H9 (cell line): Measurements from ENCODE around the gene GSTO2. TPM values are rescaled to one million over a fixed set of nuclear protein-coding genes. Genes with fewer than 3 reads are reported as not detected.
A peak's percentile ranks its signal among the peaks of the same experiment; 100 is the strongest.

ENCODE experiments used
- DNase-seq: peaks from one replicate; pipeline ENCODE4 v3.0.0-alpha.2; 2017
- H2AFZ ChIP-seq: one replicate; pipeline ENCODE4 v1.6.1; 2013; ENCODE audit warnings: mild to moderate bottlenecking, low read length, control low read depth, moderate library complexity
- H2AK5ac ChIP-seq: 2 replicates; pipeline ENCODE4 v1.6.1; 2013; ENCODE audit warnings: low read length, control low read depth, mixed read lengths; ENCODE audit not compliant: insufficient read length
- H2BK120ac ChIP-seq: one replicate; pipeline ENCODE4 v1.6.1; 2013; ENCODE audit warnings: low read depth, mild to moderate bottlenecking, low read length, control low read depth, inconsistent platforms; ENCODE audit not compliant: poor library complexity, severe bottlenecking
- H2BK12ac ChIP-seq: 2 replicates; pipeline ENCODE4 v1.6.1; 2013; ENCODE audit warnings: low read length, control low read depth, mixed read lengths, low read depth; ENCODE audit not compliant: insufficient read length
- H2BK15ac ChIP-seq: 2 replicates; pipeline ENCODE4 v1.6.1; 2013; ENCODE audit warnings: low read depth, low read length, control low read depth
- H2BK20ac ChIP-seq: one replicate; pipeline ENCODE4 v1.6.1; 2013; ENCODE audit warnings: low read depth, mild to moderate bottlenecking, low read length, control low read depth, inconsistent platforms; ENCODE audit not compliant: poor library complexity, severe bottlenecking
- H2BK5ac ChIP-seq: 2 replicates; pipeline ENCODE4 v1.6.1; 2013; ENCODE audit warnings: low read length, control low read depth, mixed read lengths; ENCODE audit not compliant: insufficient read length
- H3K14ac ChIP-seq: 2 replicates; pipeline ENCODE4 v1.6.1; 2013; ENCODE audit warnings: low read length, control low read depth; ENCODE audit not compliant: insufficient read depth
- H3K18ac ChIP-seq: 2 replicates; pipeline ENCODE4 v1.6.1; 2013; ENCODE audit warnings: low read depth, mild to moderate bottlenecking, mixed read lengths, low read length, control low read depth; ENCODE audit not compliant: insufficient read length
- H3K23ac ChIP-seq: 2 replicates; pipeline ENCODE4 v1.6.1; 2013; ENCODE audit warnings: low read length, control low read depth, mixed read lengths, low read depth; ENCODE audit not compliant: insufficient read length
- H3K23me2 ChIP-seq: 2 replicates; pipeline ENCODE4 v1.6.1; 2013; ENCODE audit warnings: low read depth, mild to moderate bottlenecking, mixed read lengths, low read length, control low read depth; ENCODE audit not compliant: insufficient read length, poor library complexity, severe bottlenecking
- H3K27ac ChIP-seq: 2 replicates; pipeline ENCODE4 v1.5.1; 2013; ENCODE audit warnings: low read length, control low read depth, mixed read lengths, low read depth; ENCODE audit not compliant: insufficient read length
- H3K27me3 ChIP-seq: 2 replicates; pipeline ENCODE4 v1.6.1; 2013; ENCODE audit warnings: low read length, control low read depth, inconsistent platforms; ENCODE audit not compliant: insufficient read depth
- H3K4ac ChIP-seq: 2 replicates; pipeline ENCODE4 v1.6.1; 2013; ENCODE audit warnings: low read depth, mild to moderate bottlenecking, control low read depth, inconsistent platforms, low read length, moderate library complexity
- H3K4me1 ChIP-seq: 2 replicates; pipeline ENCODE4 v1.6.1; 2013; ENCODE audit warnings: low read length, control low read depth, inconsistent platforms; ENCODE audit not compliant: insufficient read depth
- H3K4me2 ChIP-seq: 2 replicates; pipeline ENCODE4 v1.6.1; 2013; ENCODE audit warnings: low read length, control low read depth, mixed read lengths; ENCODE audit not compliant: insufficient read length, insufficient read depth
- H3K56ac ChIP-seq: 2 replicates; pipeline ENCODE4 v1.6.1; 2013; ENCODE audit warnings: low read depth, mild to moderate bottlenecking, mixed read lengths, low read length, control low read depth; ENCODE audit not compliant: insufficient read length
- H3K79me1 ChIP-seq: 2 replicates; pipeline ENCODE4 v1.6.1; 2013; ENCODE audit warnings: low read depth, mild to moderate bottlenecking, moderate library complexity, low read length, control low read depth, inconsistent platforms; ENCODE audit not compliant: insufficient read depth, poor library complexity, severe bottlenecking
- H3K79me2 ChIP-seq: 2 replicates; pipeline ENCODE4 v1.6.1; 2013; ENCODE audit warnings: low read length, control low read depth, inconsistent platforms; ENCODE audit not compliant: insufficient read depth
- H3K9ac ChIP-seq: 2 replicates; pipeline ENCODE4 v1.6.1; 2013; ENCODE audit warnings: low read length, control low read depth, mixed read lengths; ENCODE audit not compliant: insufficient read length; ENCODE audit errors: extremely low read depth
- H3K9me3 ChIP-seq: one replicate; pipeline ENCODE4 v1.6.1; 2013; ENCODE audit warnings: low read depth, low read length, inconsistent platforms; ENCODE audit not compliant: control insufficient read depth
- H3T11ph ChIP-seq: one replicate; pipeline ENCODE4 v1.6.1; 2013; ENCODE audit warnings: mild to moderate bottlenecking, low read length, control low read depth, inconsistent platforms
- H4K20me1 ChIP-seq: one replicate; pipeline ENCODE4 v1.6.1; 2013; ENCODE audit not compliant: control insufficient read depth, insufficient read length, insufficient read depth
- H4K5ac ChIP-seq: 2 replicates; pipeline ENCODE4 v1.6.1; 2013; ENCODE audit warnings: low read depth, mild to moderate bottlenecking, mixed read lengths, low read length, control low read depth; ENCODE audit not compliant: insufficient read length
- H4K8ac ChIP-seq: replicated peaks from 2 replicates; pipeline ENCODE4 v1.6.1; 2013; ENCODE audit warnings: low read length, control low read depth, mixed read lengths, low read depth; ENCODE audit not compliant: insufficient read length
- H4K91ac ChIP-seq: 2 replicates; pipeline ENCODE4 v1.6.1; 2013; ENCODE audit warnings: low read depth, mild to moderate bottlenecking, moderate library complexity, mixed read lengths, low read length, control low read depth; ENCODE audit not compliant: insufficient read length
- H3K27ac Mint-ChIP-seq, 3 experiments: 2 replicates in 2 of 3; 3 replicates in 1 of 3; pipeline ENCODE4 v1.8.0; 2020 to 2021; ENCODE audit warnings: mixed read lengths in 3 of 3, mild to moderate bottlenecking in 1 of 3, moderate library complexity in 1 of 3
- H3K27me3 Mint-ChIP-seq: 2 replicates; pipeline ENCODE4 v1.8.0; 2021; ENCODE audit warnings: low read depth, mild to moderate bottlenecking, moderate library complexity, mixed read lengths
- H3K36me3 Mint-ChIP-seq, 3 experiments: 2 replicates in 2 of 3; 3 replicates in 1 of 3; pipeline ENCODE4 v1.8.0; 2020 to 2021; ENCODE audit warnings: low read depth in 3 of 3, mixed read lengths in 3 of 3; ENCODE audit not compliant: insufficient read depth in 1 of 3
- H3K4me1 Mint-ChIP-seq, 2 experiments: 2 replicates each; pipeline ENCODE4 v1.8.0; 2020; ENCODE audit warnings: mixed read lengths in 2 of 2
- H3K4me3 Mint-ChIP-seq, 2 experiments: 2 replicates in 1 of 2; 3 replicates in 1 of 2; pipeline ENCODE4 v1.8.0; 2020 to 2021; ENCODE audit warnings: mild to moderate bottlenecking in 2 of 2, mixed read lengths in 2 of 2, moderate library complexity in 1 of 2
- H3K9me3 Mint-ChIP-seq, 2 experiments: 2 replicates in 1 of 2; 3 replicates in 1 of 2; pipeline ENCODE4 v1.8.0; 2020; ENCODE audit warnings: mild to moderate bottlenecking in 2 of 2, mixed read lengths in 2 of 2, moderate library complexity in 1 of 2
- CTCF ChIP-seq: fragments of 200-600 bp; sonication (generic); conservative IDR thresholded peaks from 3 replicates; pipeline ENCODE4 v1.8.0; 2021; ENCODE audit warnings: antibody characterized with exemption, mild to moderate bottlenecking
- WGBS: extraction: QIAGEN DNeasy Blood & Tissue Kit; methylation state at CpG from one replicate; pipeline ENCODE4 v1.1.7; 2013; ENCODE audit warnings: missing lambda C conversion rate, low lambda C conversion rate, mixed read lengths; ENCODE audit not compliant: insufficient read length; ENCODE audit errors: extremely low coverage; 5-methylcytosine and 5-hydroxymethylcytosine counted together
- total RNA-seq: library from RNA; stranded (reverse); gene quantifications from 2 replicates; pipeline ENCODE4 v1.2.1, GENCODE V29; 2021

The GSTO2 gene
- total RNA-seq, 1 experiment from 2014 or later, result 14.5 TPM

DNA sequence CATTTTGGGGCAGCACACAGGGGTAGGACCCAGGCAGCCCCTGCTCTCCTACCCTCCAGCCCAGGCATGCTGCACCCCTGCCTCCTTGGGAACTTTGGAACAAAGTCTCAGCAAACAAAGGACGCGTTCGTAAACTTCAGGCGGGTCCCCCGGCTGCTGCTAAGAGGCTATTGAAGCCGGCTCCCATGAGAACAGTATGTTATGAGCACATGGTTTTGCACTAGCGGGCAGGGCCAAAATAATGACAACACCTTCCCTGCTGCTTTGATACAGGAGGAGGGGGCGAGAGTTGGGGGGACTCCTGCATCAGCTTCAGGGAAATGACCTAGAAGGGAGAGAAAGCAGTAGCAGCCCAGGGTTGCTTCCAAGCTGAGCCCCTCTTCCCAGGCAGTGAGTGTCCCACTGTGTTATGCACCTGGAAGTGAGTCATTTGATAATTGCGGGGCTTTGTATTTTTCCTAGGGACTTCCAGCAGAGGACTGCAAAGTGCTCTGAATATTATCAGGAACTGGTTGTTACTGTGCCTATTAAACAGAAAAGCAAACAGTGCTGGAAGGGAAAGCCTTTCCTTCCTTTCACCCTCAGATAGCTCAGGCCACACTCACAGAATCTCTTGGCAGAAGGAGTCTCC lies 62.3 kb downstream of the GSTO2 start:
- Histone ChIP-seq H3K23me2 (peaks cover 4% of the 10 kb centered on the region), H3K27ac (peak overlapping the region; percentile 48), H2AFZ (no peak overlapping the region), H3K14ac (no peak overlapping the region), H3K9me3 (no peaks in the 10 kb centered on the region), H3T11ph (no peak overlapping the region), H3K56ac (no peak overlapping the region), H2BK5ac (no peak overlapping the region), H2BK20ac (no peak overlapping the region), H4K8ac (no peak overlapping the region), H3K9ac (no peak overlapping the region), H2AK5ac (no peak overlapping the region), H2BK15ac (no peak overlapping the region), H3K4ac (no peak overlapping the region), H4K91ac (no peak overlapping the region), H3K4me2 (peak overlapping the region; percentile 26), H3K79me2 (peaks cover 38% of the 10 kb centered on the region; the same call in 1 of the 2 replicates), H3K18ac (no peak overlapping the region), H3K27me3 (no peaks in the 10 kb centered on the region), H2BK120ac (no peak overlapping the region), H4K5ac (no peak overlapping the region), H2BK12ac (no peak overlapping the region), H3K4me1 (peaks cover 39% of the 10 kb centered on the region; the same call in 1 of the 2 replicates), H4K20me1 (peaks cover 3% of the 10 kb centered on the region), H3K79me1 (no peaks in the 10 kb centered on the region), H3K23ac (no peak overlapping the region)
- Mint-ChIP-seq H3K4me1 (peaks cover 90 to 95% of the 10 kb centered on the region in 2 experiments), H3K9me3 (no peaks in the 10 kb centered on the region), H3K36me3 (peaks cover 5 to 12% (median 11%) of the 10 kb centered on the region in 3 experiments; a peak in 5 of 7 replicates), H3K27me3 (no peaks in the 10 kb centered on the region), H3K27ac (peak overlapping the region; percentile 94 to 96 (median 95)), H3K4me3 (peak overlapping the region in 1 of 2 experiments; percentile 74; a peak in 4 of 5 replicates)
- DNase-seq, result peak; percentile 57
- WGBS, result no CpG with 5 or more reads among the region's 9 CpGs
- no peak for TF ChIP-seq CTCF
